Ovary (tissue), 9 donors: Measurements from ENCODE around the gene KDM8. TPM values are rescaled to one million over a fixed set of nuclear protein-coding genes. Genes with fewer than 3 reads are reported as not detected.

Experiments
- DNase-seq, 5 donors: peaks; one replicate each; pipeline ENCODE4 v3.0.0-alpha.2; 2019 to 2020
- H3K27ac ChIP-seq, 2 donors: fragments of 200-600 bp; one replicate each; pipeline versions ENCODE4 v1.5.1 to v1.8.0; 2019 to 2022
- H3K27me3 ChIP-seq: fragments of 200-600 bp; one replicate; pipeline ENCODE4 v1.8.0; 2022
- H3K36me3 ChIP-seq: fragments of 200-600 bp; sonication (generic); one replicate; pipeline ENCODE4 v1.5.1; 2019
- H3K4me1 ChIP-seq: one replicate; pipeline ENCODE4 v1.8.1; 2013; ENCODE audit warnings: mild to moderate bottlenecking, moderate library complexity; ENCODE audit not compliant: insufficient read depth
- H3K4me3 ChIP-seq: fragments of 200-600 bp; sonication (generic); one replicate; pipeline ENCODE4 v1.5.1; 2017
- H3K9me3 ChIP-seq, 2 donors: fragments of 200-600 bp in 1 of 2; sonication (generic) in 1 of 2; one replicate each; pipeline versions ENCODE4 v1.5.1 to v1.8.1; 2013 to 2019; ENCODE audit warnings: mild to moderate bottlenecking in 1 of 2, moderate library complexity in 1 of 2
- CTCF ChIP-seq, 3 donors: fragments of 450-650 bp in 2 of 3; fragments of 200-600 bp in 1 of 3; IDR thresholded peaks; one replicate each; pipeline versions ENCODE4 v1.5.1 to v1.8.0; 2016 to 2022; ENCODE audit warnings: antibody characterized with exemption in 3 of 3, mild to moderate bottlenecking in 1 of 3
- EP300 ChIP-seq: sonication (generic); formaldehyde crosslinking; IDR thresholded peaks from one replicate; pipeline ENCODE4 v1.6.1; 2017; ENCODE audit warnings: antibody characterized with exemption
- POLR2A ChIP-seq: fragments of 450-650 bp; IDR thresholded peaks from one replicate; pipeline ENCODE4 v1.6.1; 2017; ENCODE audit warnings: antibody characterized with exemption, mild to moderate bottlenecking, moderate library complexity
- WGBS, 3 donors: extraction: QIAGEN DNeasy Blood & Tissue Kit in 1 of 3; methylation state at CpG; one replicate each; pipeline versions ENCODE4 v1.1.5 to v1.1.7; 2013 to 2017; 5-methylcytosine and 5-hydroxymethylcytosine counted together
- intact Hi-C, 4 donors: fragments of 100-400 bp; cut with DNase I; formaldehyde crosslinking; loops; one replicate each; pipeline versions ENCODE4 v1.11.0 to v1.15.1; 2022 to 2023
- polyA plus RNA-seq, 2 donors: library from polyadenylated mRNA; stranded (reverse); fragments of 200-250 nt in 1 of 2; fragments of 350-450 nt in 1 of 2; fragmentation: Illumina TruSeq in 1 of 2; extraction: RNeasy Lipid Tissue Mini Kit (QIAGEN cat#74804) in 1 of 2; gene quantifications; one replicate each; pipeline ENCODE4 v1.2.3, GENCODE V29; 2013 to 2014
- total RNA-seq, 7 donors: library from RNA; depleted of rRNA in 2 of 7; stranded (reverse); fragments of >200 nt in 2 of 7; fragmentation: NEBNext Ultra II Directional in 3 of 7; extraction: Animal tissue kit (Norgen Biotek cat#: 25700) in 3 of 7; gene quantifications; one replicate each; pipeline versions ENCODE4 v1.1.0 to v1.2.4, GENCODE V29; 2016 to 2023
- donor health status: DM: no; HTN: no; CAD: no; lungs with moderate emphysema.
- donor health status: DM: no; HTN: no; CAD: no.
- donor health status: Bipolar disorder and iron deficiency.
- donor health status: DM: yes; HTN: yes; CAD: no.
- donor health status: DM: no; HTN: no; CAD: no.
- donor health status: DM: yes; HTN: yes; CAD: no.

KDM8 gene
- total and polyA plus RNA-seq, 9 donors, result 3.7 to 11.0 (median 5.0) TPM

- 95 to 96% (median 95%) methylated on average over 8 of the region's 8 CpGs for WGBS, 3 donors
- DNase-seq, result no peak
- TF ChIP-seq POLR2A, result no peak
- TF ChIP-seq CTCF (IDR thresholded peaks at IDR 0.05), result no peak
- TF ChIP-seq EP300, result no peak
- H3K36me3 ChIP-seq, result no peaks in the 10 kb centered on the region
- intact Hi-C loops, result no loop called here
- H3K27ac ChIP-seq, result no peak overlapping the region
- H3K4me3 ChIP-seq, result no peak overlapping the region
- no peaks in the 10 kb centered on the region for H3K9me3 ChIP-seq
- no peaks in the 10 kb centered on the region for H3K27me3 ChIP-seq
- H3K4me1 ChIP-seq, result peaks cover 7% of the 10 kb centered on the region
Measured at GRCh38 chr16:27251541-27252205, 48.3 kb downstream of the KDM8 start.

DNA sequence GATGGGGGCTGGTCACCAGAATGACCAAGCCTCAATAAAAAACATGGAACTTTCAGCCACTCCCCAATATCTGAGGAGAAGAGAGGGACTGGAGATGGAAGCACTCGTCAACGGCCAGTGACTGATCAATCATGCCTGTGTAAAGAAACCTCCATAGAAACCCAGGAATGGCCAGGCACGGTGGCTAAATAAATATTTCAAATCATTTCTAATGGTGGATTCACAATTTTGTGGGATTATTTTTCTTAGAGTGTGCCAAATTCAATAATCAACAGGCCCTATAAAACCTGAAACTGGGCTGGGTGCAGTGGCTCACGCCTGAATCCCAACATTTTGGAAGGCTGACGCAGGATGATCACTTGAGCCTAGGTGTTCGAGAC, 48.9 kb downstream of the KDM8 start:
- no peak for TF ChIP-seq EP300
- no peak for TF ChIP-seq CTCF (IDR thresholded peaks at IDR 0.05)
- no peak for TF ChIP-seq POLR2A
- Histone ChIP-seq H3K27ac (no peak overlapping the region), H3K4me1 (peaks cover 7% of the 10 kb centered on the region), H3K4me3 (no peak overlapping the region), H3K27me3 (no peaks in the 10 kb centered on the region), H3K36me3 (no peaks in the 10 kb centered on the region), H3K9me3 (no peaks in the 10 kb centered on the region)
- 89 to 98% (median 92%) methylated on average over 6 of the region's 6 CpGs for WGBS, 3 donors
- DNase-seq, result no peak
- intact Hi-C loops, result no loop called here

- WGBS, 3 donors, result 59 to 64% (median 63%) methylated on average over 6 of the region's 6 CpGs
- Histone ChIP-seq H3K9me3 (no peaks in the 10 kb centered on the region), H3K4me1 (peaks cover 11% of the 10 kb centered on the region), H3K27me3 (no peaks in the 10 kb centered on the region), H3K4me3 (no peak overlapping the region), H3K27ac (no peak overlapping the region), H3K36me3 (no peaks in the 10 kb centered on the region)
- DNase-seq, result no peak
- TF ChIP-seq POLR2A (no peak), EP300 (no peak), CTCF (IDR thresholded peaks at IDR 0.05) (no peak)
- intact Hi-C loops, result no loop called here
Measured at GRCh38 chr16:27253526-27253930, 50.2 kb downstream of the KDM8 start.

GRCh38 chr16:27254262-27254811, 51.0 kb downstream of the KDM8 start:
- no peak overlapping the region for H3K4me3 ChIP-seq
- peaks cover 15% of the 10 kb centered on the region for H3K4me1 ChIP-seq
- no peaks in the 10 kb centered on the region for H3K36me3 ChIP-seq
- 67 to 76% (median 68%) methylated on average over 3 of the region's 3 CpGs for WGBS, 3 donors
- H3K9me3 ChIP-seq, result no peaks in the 10 kb centered on the region
- intact Hi-C loops, result no loop called here
- DNase-seq, result no peak
- H3K27ac ChIP-seq, result no peak overlapping the region
- TF ChIP-seq CTCF (IDR thresholded peaks at IDR 0.05), result no peak
- no peak for TF ChIP-seq EP300
- TF ChIP-seq POLR2A, result no peak
- no peaks in the 10 kb centered on the region for H3K27me3 ChIP-seq
